PFSK-1 (cell line): ENCODE data around the gene ZNF618.

Experiments used
- FOXP2 ChIP-seq: optimal IDR thresholded peaks from 2 replicates; pipeline ENCODE3; 2011; ENCODE audit warnings: borderline replicate concordance, control low read depth, inconsistent platforms; ENCODE audit not compliant: insufficient read depth; ENCODE audit errors: extremely low read length, extremely low read depth
- POLR2AphosphoS5 ChIP-seq: IDR thresholded peaks from 2 replicates; pipeline ENCODE4 v1.6.1; 2012; ENCODE audit warnings: low read depth, mild to moderate bottlenecking, control low read depth, low read length, moderate library complexity
- REST ChIP-seq, 2 experiments: IDR thresholded peaks; 2 replicates each; pipeline versions ENCODE4 v1.6.1 to v1.8.0; 2011 to 2012; ENCODE audit warnings: low read depth in 2 of 2, low read length in 2 of 2, control low read depth in 1 of 2, inconsistent platforms in 1 of 2, mild to moderate bottlenecking in 1 of 2, moderate library complexity in 1 of 2; ENCODE audit not compliant: insufficient read depth in 1 of 2
- SIN3A ChIP-seq: IDR thresholded peaks from 2 replicates; pipeline ENCODE4 v1.6.1; 2012; ENCODE audit warnings: mild to moderate bottlenecking, low read length, moderate library complexity, borderline replicate concordance; ENCODE audit not compliant: insufficient read depth
- TAF1 ChIP-seq: IDR thresholded peaks from 2 replicates; pipeline ENCODE4 v1.6.1; 2012; ENCODE audit warnings: low read length, control low read depth, borderline replicate concordance; ENCODE audit not compliant: insufficient read depth

The ZNF618 gene

GRCh38 chr9:114005371-114006154 is 129.5 kb downstream of the ZNF618 start:
- TF ChIP-seq FOXP2 (no peak), SIN3A (no peak), REST (IDR thresholded peaks at IDR 0.05; ENCODE audit: insufficient read depth in 1 of 2, low read depth in 2 of 2, low read length in 2 of 2) (no peak), POLR2AphosphoS5 (no peak), TAF1 (no peak)

- TF ChIP-seq FOXP2 (no peak), SIN3A (no peak), POLR2AphosphoS5 (no peak), REST (IDR thresholded peaks at IDR 0.05; ENCODE audit: insufficient read depth in 1 of 2, low read depth in 2 of 2, low read length in 2 of 2) (no peak), TAF1 (no peak)
Measured at GRCh38 chr9:114006155-114006550, 130.0 kb downstream of the ZNF618 start.

GRCh38 chr9:114006931-114007691 is 131.0 kb downstream of the ZNF618 start:
- TF ChIP-seq SIN3A (no peak), REST (IDR thresholded peaks at IDR 0.05; ENCODE audit: insufficient read depth in 1 of 2, low read depth in 2 of 2, low read length in 2 of 2) (no peak)

GRCh38 chr9:114007991-114008666 is 132.0 kb downstream of the ZNF618 start:
- TF ChIP-seq FOXP2 = no peak
- no peak for TF ChIP-seq POLR2AphosphoS5
- no peak for TF ChIP-seq SIN3A
- TF ChIP-seq TAF1 = no peak
- TF ChIP-seq REST (IDR thresholded peaks at IDR 0.05; ENCODE audit: insufficient read depth in 1 of 2, low read depth in 2 of 2, low read length in 2 of 2) = no peak
